GM18526 (cell line): ENCODE results near the gene DGKH.

Experiments
- POLR2A ChIP-seq: IDR thresholded peaks from 3 replicates; pipeline ENCODE4 v1.6.1; 2011; ENCODE audit not compliant: insufficient read length; ENCODE audit errors: extremely low read depth

Gene DGKH

DNA sequence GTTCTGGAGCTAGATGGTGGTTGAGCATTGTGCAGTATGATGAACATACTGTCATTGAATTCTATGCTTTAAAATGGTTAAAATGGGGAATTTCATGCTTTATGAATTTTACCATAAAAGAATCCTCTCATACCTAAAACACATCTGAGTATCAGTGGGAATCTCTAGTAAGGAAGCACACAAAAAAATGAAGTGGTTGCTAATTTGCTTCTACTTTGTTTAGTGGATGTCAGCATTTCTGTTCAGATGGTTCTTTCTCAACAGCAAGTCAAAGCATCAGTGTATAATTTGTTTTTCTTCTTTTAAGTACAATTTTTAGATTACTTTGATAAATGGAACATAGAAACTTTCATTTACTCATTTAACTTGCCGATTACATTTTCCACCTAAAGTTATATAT lies 171.4 kb downstream of the DGKH start:
- TF ChIP-seq POLR2A: no peak

DNA sequence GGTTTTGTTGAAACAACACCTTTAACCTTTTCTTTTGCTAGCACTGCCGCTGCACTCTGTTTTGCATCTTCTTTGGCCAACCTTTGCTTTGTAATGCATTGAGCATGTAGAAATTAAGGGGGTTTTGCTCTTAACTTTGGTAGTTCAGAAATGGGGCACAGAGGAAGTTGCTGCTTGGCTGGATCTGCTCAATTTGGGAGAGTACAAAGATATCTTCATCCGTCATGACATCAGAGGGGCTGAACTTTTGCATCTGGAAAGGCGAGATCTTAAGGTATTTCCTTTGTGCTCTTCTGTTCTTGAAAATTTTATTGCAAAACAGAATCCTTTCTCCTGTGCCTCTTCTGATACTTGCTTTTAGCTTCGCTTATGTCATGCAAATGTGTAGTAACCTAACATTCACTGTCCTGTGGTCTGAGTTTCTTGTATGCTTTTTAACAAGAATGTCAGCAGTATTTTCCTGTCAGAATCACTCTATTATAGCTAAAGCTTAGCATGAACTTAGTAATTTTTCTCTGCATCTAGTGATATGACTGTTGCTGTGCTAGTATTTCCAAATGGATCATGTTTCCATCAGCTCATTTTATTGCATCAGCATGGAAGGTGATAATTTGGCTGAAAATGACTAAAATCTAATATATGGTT lies 172.8 kb downstream of the DGKH start:
- no peak for TF ChIP-seq POLR2A

- no peak for TF ChIP-seq POLR2A
Measured at GRCh38 chr13:42223681-42224080, 175.2 kb downstream of the DGKH start.

DNA sequence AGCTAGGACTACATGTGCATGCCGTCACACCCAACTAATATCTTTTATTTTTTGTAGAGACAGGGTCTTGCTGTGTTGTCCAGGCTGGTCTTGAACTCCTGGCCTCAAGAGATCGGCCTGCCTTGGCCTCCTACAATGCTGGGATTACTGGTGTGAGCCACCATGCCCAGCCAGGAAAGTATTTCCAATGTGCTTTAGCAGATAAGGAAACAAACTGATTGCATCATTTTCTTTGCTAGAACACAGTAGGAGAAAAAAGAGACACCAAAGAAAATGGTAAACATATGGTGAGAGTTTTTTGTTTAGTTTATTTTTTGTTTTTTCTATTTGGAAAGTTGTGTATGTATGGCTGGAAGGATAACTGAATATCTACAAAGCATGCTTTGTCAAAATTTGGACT lies 176.6 kb downstream of the DGKH start:
- TF ChIP-seq POLR2A: no peak

DNA sequence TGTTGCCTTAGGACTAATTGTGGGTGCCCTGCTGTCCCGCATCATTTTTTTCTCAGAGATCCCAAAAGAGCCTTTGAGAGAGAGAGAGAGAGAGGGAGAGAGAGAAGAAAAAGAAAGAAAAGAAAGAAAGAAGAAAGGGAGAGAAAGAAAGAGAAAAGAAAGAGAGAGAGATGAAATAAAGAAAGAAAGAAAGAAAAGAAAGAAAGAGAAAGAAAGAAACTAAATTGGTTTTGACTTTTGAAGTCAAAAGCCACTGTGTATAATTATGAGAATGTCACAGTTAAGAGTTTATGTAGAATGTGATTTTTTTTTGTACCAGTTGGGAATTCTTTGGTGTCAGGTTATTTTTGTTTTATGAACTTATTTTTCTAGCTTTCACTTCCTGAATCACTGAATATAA lies 180.1 kb downstream of the DGKH start:
- no peak for TF ChIP-seq POLR2A

- no peak for TF ChIP-seq POLR2A
Measured at GRCh38 chr13:42229287-42229686, 180.8 kb downstream of the DGKH start.

DNA sequence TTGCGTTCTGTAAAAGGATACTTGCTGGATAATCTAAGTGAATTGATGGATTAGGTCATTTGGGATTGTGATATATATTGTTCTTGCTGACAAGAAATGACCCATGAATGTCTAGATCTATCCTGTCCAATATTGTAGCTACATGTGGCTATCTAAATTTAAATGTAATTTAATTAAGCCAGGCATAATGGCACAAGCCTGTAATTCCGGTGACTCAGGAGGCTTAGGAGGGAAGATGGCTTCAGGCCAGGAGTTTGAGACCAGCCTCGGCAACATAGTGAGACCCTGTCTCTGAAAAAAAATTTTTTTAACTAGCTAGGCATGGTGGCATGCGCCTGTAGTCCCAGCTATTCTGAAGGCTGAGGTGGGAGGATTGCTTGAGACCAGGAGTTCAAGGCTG lies 184.2 kb downstream of the DGKH start:
- TF ChIP-seq POLR2A: no peak

DNA sequence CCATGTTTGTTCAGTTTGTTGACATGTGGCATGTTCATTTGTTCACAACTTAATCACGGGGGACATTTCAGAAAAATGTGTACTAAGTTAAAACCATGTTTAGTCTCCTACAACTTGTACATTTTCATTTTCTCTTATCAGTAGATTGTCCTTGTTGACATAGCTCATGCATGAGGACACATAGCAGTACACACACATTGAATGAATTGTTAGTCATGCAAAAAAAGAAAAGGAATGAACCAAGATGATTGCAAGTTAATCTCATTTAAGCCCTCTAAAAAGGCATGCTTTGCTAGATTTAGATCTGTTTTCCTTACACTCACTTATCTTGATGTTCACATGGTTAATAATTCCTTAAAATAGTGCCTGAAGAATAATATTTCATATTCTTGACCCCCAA lies 185.3 kb downstream of the DGKH start:
- TF ChIP-seq POLR2A: no peak

GRCh38 chr13:42239161-42239560 lies 190.7 kb downstream of the DGKH start:
- TF ChIP-seq POLR2A: no peak

DNA sequence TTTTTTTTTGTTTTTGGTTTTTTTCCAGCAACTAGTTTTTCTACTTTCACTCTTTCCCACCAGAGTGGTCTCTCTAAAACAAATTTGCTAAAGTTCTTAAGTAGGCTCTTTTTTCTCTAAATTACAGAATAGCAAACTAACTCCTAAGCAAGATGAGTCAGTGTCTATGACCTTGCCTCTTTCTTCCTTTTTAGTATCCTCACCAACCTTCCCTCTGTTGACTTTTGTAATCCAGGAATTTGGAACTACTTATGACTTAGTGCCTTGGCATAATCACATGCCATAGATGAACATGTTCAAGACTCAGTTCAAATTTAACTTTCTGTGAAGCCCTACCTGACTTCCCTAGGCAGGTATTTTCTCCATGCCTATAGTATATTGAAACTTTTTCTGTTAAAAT lies 191.2 kb downstream of the DGKH start:
- TF ChIP-seq POLR2A: no peak

DNA sequence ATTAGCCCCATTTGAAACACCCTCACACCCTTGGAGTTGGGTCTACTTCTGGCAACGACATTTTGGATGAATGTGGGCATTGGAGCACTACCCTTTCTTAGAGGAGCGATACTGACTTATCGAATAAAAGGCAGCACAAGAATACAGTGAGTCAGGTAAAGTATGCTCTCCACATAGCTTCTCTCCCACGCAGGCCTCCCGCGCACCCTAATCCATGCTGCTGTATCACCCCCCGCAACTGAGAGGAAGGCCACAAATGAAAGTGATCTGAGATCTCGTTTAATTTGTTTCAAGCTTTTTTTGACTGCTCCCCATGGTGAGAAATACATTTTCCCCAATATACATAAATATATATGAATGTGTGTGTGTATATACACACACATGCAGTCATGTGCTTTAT lies 198.1 kb downstream of the DGKH start:
- no peak for TF ChIP-seq POLR2A

GRCh38 chr13:42247883-42248282 lies 199.4 kb downstream of the DGKH start:
- TF ChIP-seq POLR2A: no peak

DNA sequence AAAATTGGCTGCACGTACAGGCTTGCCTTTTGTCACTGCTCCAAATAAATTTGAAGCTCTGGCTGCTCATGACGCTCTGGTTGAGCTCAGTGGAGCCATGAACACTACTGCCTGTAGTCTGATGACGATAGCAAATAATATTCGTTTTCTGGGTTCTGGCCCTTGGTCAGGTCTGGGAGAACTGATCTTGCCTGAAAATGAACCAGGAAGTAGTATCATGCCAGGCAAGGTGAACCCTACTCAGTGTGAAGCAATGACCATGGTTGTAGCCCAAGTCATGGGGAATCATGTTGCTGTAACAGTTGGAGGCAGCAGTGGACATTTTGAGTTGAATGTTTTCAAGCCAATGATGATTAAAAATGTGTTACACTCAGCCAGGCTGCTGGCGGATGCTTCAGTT lies 207.4 kb downstream of the DGKH start:
- TF ChIP-seq POLR2A: no peak

DNA sequence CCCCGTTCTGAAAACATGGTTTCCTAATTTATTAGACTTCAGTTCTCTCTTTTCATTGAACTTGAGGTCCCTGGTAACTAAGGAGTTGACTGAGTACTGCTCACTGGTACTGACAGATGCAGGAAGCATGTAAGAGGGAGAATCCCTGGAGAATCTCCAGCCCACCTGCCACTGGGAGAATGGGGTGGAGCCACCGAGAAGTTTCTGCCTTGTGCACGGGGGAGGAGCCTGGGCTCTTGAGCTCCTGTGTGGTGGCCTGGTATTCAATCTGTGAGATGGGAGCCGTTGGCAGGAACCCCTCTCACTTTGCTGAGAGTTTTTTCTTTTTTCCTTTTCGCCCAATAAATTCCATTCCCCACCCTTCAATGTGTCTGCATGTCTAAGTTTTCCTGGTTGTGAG lies 210.3 kb downstream of the DGKH start:
- no peak for TF ChIP-seq POLR2A

- no peak for TF ChIP-seq POLR2A
Measured at GRCh38 chr13:42259515-42259914, 211.1 kb downstream of the DGKH start.

DNA sequence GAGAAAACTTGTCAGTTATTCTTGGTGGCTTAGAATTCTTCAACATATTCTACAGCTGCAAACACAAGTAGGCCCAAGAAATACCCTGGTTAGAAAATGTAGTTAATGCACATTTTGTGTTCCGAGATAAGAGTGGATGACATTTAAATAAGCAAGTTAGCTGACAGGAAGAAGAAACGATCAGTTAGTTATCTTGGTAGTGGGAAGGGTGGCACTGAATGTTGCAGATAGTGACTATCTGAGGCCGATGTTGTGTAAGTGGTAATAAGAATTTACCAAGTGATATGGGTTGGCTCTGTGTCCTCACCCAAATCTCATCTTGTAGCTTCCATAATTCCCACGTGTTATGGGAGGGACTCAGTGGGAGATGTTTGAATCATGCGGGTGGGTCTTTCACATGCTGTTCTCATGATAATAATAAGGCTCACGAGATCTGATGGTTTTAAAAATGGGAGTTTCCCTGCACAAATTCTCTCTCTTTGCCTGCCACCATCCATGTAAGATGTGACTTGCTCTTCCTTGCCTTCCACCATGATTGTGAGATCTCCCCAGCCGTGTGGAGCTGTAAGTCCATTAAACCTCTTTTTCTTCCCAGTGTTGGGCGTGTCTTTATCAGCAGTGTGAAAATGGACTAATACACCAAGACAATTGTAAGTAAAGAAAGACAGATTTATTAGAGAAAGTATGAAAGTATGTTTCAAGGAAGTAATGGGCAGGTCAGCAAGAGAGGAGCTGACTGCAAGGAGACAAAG lies 212.6 kb downstream of the DGKH start:
- no peak for TF ChIP-seq POLR2A

- no peak for TF ChIP-seq POLR2A
Measured at GRCh38 chr13:42266473-42266872, 218.0 kb downstream of the DGKH start.

- no peak for TF ChIP-seq POLR2A
Measured at GRCh38 chr13:42270160-42270856, 221.9 kb downstream of the DGKH start.
